KG1 (cell line): ENCODE data around the gene C11orf86.
A peak's percentile ranks its signal among the peaks of the same experiment; 100 is the strongest.
"Not testable (repeated sequence)": the region's sequence is repeated elsewhere in the genome, so short reads cannot be mapped to it uniquely, and the experiment has no call there.

Source experiments
- DNase-seq: peaks from one replicate; lab custom pipeline; 2025; lab: John Stamatoyannopoulos, UW

Gene C11orf86

GRCh38 chr11:66989360-66989759 is 14.3 kb downstream of the C11orf86 start:
- DNase-seq: not testable (repeated sequence)

GRCh38 chr11:66992041-66992440 is 16.9 kb downstream of the C11orf86 start:
- DNase-seq: no peak

- DNase-seq: no peak
Measured at GRCh38 chr11:66996609-66997273, 21.6 kb downstream of the C11orf86 start.

GRCh38 chr11:66999555-66999954 is 24.5 kb downstream of the C11orf86 start:
- no peak for DNase-seq

GRCh38 chr11:67001332-67001731 is 26.2 kb downstream of the C11orf86 start:
- no peak for DNase-seq

GRCh38 chr11:67002297-67002913 is 27.3 kb downstream of the C11orf86 start:
- DNase-seq: no peak

GRCh38 chr11:67002921-67003411 is 27.9 kb downstream of the C11orf86 start:
- no peak for DNase-seq

- not testable (repeated sequence) for DNase-seq
Measured at GRCh38 chr11:67005200-67005599, 30.1 kb downstream of the C11orf86 start.

- no peak for DNase-seq
Measured at GRCh38 chr11:67006029-67006884, 31.2 kb downstream of the C11orf86 start.

- no peak for DNase-seq
Measured at GRCh38 chr11:67007126-67007525, 32.0 kb downstream of the C11orf86 start.

GRCh38 chr11:67010296-67010905 is 35.3 kb downstream of the C11orf86 start:
- DNase-seq: no peak

GRCh38 chr11:67013511-67014045 is 38.5 kb downstream of the C11orf86 start:
- DNase-seq: no peak

- DNase-seq: no peak
Measured at GRCh38 chr11:67014343-67014742, 39.2 kb downstream of the C11orf86 start.

- no peak for DNase-seq
Measured at GRCh38 chr11:67015048-67015447, 39.9 kb downstream of the C11orf86 start.

- no peak for DNase-seq
Measured at GRCh38 chr11:67016550-67016949, 41.4 kb downstream of the C11orf86 start.

GRCh38 chr11:67020949-67021348 is 45.8 kb downstream of the C11orf86 start:
- DNase-seq: no peak

GRCh38 chr11:67022341-67022933 is 47.3 kb downstream of the C11orf86 start:
- no peak for DNase-seq

- DNase-seq: no peak
Measured at GRCh38 chr11:67022961-67023956, 48.2 kb downstream of the C11orf86 start, which contains the start of gene SYT12. SYT12 (plus strand) TSS chr11:67023134; CDS start chr11:67030145, 7,011 bp downstream.

GRCh38 chr11:67023957-67024353 is 48.9 kb downstream of the C11orf86 start:
- DNase-seq: no peak

GRCh38 chr11:67024410-67024809 is 49.3 kb downstream of the C11orf86 start:
- DNase-seq: peak; percentile 75
